ENCODE results near the gene CES5A.
"Not testable (repeated sequence)": the region's sequence is repeated elsewhere in the genome, so short reads cannot be mapped to it uniquely, and the experiment has no call there.

The CES5A gene

GRCh38 chr16:55829232-55829631 lies 45.9 kb downstream of the CES5A start:
- DNase-seq (ENCODE audit: low read depth in 2 of 2), result not testable (repeated sequence)

DNA sequence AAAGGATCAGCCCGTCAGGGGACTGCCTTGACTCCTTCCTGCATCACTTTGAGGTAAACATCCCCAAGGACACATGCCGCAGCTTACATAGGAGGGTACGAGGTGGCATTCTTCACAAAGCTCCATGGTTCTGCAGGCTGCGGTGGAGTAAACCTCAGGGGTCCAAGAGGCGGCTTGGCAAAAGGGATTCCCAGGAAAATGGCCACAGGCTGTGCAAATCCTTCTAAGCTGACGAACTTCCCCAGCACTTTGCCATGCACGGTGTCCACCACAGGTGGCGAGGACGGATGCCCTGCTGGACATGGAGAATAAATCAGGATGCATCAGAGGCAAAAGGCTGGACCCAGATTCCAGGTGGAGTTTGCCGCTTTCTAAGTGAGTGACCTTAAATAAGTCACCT lies 46.5 kb downstream of the CES5A start:
- no peak for DNase-seq (ENCODE audit: low read depth in 2 of 2)

GRCh38 chr16:55825115-55825728 lies 50.0 kb downstream of the CES5A start:
- DNase-seq (ENCODE audit: low read depth in 2 of 2), result no peak

DNA sequence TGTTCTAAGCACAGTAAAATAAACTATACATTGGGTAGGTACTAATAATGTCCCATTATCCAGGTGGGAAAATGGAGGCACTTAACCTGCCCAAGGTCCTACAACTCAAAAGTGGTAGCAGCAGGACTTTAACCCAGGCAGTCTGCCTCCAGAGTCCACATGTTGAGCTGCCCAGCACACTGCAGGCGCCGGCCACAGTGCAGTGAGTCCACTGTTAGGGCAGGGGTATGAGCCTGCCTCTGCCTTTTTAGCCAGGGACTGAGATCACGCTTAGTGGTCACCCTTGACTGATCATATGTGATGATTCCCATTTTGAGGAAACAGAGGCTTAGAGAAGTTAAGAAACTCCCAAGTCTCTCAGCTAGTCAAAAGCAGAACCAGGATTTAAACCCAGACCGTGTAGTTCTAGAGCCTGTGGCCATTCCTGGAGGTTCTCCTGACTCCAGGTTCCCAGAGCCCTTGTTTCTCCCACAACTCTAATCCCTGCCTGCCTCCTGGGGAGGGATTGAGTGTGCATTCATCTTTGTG lies 50.6 kb downstream of the CES5A start:
- DNase-seq (ENCODE audit: low read depth in 2 of 2), result no peak

- DNase-seq (ENCODE audit: low read depth in 2 of 2), result no peak
These were observed 52.8 kb downstream of the CES5A start for GRCh38 chr16:55822280-55822810.

- DNase-seq (ENCODE audit: low read depth in 2 of 2), result no peak
These were observed 54.0 kb downstream of the CES5A start for GRCh38 chr16:55821210-55821609.

GRCh38 chr16:55820615-55821014 lies 54.6 kb downstream of the CES5A start:
- no peak for DNase-seq (ENCODE audit: low read depth in 2 of 2)

DNA sequence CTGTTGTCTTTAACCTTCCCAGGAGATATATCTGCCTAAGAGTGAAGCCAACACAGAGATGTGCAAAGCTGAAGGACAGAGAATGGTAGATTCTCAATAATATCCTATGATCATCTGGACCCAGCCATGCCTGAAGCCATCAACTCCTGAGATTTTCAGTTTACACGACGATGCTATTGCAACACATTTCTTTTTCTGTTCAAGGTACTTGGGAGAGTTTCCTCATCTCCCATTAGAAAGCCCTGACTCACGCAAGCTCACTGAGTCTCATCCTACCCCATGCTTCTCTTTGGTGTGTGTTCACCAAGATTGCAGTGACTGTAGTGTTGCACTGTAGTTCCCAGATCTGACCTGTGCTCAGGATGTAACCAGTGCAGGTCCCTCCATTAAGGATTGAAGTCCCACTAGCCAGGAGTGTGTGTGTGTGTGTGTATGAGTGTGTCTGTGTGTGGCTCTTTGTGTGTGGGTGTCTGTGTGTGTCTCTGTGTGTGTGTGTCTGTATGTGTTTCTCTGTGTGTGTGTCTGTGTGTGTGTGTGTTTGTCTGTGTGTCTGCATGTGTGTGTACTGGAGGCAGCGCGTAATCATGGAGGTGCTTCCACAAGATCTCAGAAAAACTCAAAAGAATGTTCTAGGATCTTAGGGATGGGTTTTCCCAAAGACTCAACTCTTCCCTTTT lies 57.8 kb downstream of the CES5A start:
- DNase-seq (ENCODE audit: low read depth in 2 of 2), result no peak

DNA sequence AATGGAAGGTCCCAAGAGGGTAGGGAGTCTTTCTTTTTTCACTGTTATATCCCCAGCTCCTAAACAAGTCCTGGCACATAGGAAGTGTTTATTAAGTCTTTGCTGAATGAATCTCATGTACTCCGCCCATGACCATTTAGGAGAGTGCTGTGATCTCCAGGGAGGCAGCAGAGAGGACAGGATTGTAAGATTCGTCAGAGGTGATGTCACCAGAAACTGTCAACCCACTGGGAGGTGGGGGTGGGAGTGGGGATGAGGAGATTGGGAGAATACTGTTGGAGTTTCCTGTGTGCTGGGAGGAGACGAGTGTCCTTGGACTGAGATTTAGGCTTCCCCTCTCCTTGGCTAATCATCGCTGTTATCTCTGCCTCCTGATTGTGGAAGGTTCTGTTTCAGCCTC lies 59.0 kb downstream of the CES5A start:
- DNase-seq (ENCODE audit: low read depth in 2 of 2), result not testable (repeated sequence)

DNA sequence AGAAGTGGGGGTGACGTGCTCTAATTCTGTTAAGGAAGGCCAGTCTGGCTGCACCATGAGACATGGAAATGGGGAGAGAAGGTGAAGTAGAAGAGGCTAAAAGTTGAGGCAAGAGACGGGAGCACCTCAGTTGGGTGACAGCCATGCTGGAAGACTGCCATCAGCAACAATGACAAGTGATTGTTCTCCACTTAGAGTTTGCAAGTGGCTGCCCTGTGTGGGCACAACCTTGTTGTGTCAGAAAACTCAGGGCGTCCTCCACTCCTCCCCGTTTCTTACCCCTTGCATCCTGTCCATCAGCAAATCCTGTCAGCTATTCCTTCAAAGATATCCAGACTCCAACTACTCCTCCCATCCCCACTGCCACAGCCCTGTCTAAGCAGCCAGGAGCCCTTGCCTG lies 59.9 kb downstream of the CES5A start:
- no peak for DNase-seq (ENCODE audit: low read depth in 2 of 2)

DNA sequence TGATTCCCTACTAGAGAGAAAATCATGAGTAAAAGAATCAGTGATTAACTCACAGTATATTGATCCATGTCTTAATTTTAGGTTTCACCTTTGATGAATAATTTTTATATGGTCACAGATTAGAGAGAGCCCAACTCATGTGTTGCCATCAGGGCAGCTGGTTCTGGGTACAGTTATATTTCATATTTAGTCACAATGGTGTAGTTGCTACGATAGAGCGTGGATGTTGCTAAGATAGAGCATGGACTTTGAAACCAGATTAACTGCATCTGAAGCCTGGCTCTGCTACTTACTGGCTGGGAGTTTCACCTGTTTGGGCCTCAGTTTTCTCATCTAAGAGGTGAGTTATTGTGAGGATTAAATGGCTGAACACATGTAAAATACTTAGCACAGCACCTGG lies 61.0 kb downstream of the CES5A start:
- not testable (repeated sequence) for DNase-seq (ENCODE audit: low read depth in 2 of 2)

- not testable (repeated sequence) for DNase-seq (ENCODE audit: low read depth in 2 of 2)
These were observed 61.4 kb downstream of the CES5A start for GRCh38 chr16:55813730-55814129.

GRCh38 chr16:55812951-55813350 lies 62.2 kb downstream of the CES5A start:
- no peak for DNase-seq (ENCODE audit: low read depth in 2 of 2)

- DNase-seq (ENCODE audit: low read depth in 2 of 2), result no peak
These were observed 63.4 kb downstream of the CES5A start for GRCh38 chr16:55811811-55812210.

GRCh38 chr16:55810451-55810961 lies 64.7 kb downstream of the CES5A start:
- no peak for DNase-seq (ENCODE audit: low read depth in 2 of 2)

DNA sequence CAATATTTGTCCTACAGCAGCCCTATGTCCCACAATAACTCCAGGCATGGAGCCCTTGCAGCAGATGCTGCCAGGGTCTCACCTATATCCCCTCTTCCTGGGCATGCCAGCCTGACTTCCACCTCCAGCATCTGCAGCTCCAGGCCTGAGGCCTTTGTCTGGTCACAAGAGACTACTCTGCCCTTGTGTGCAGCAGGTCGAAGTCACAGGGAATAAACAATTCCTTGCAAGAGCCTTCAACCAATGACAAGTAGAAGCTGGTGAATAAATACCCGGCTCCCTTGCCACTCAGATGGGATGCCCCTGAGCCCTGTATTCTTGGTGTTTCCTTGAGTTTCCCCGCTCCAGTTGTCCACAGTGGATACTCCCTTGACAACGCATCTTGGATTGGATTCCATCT lies 65.3 kb downstream of the CES5A start:
- no peak for DNase-seq (ENCODE audit: low read depth in 2 of 2)

GRCh38 chr16:55809386-55809785 lies 65.8 kb downstream of the CES5A start:
- no peak for DNase-seq (ENCODE audit: low read depth in 2 of 2)

- not testable (repeated sequence) for DNase-seq (ENCODE audit: low read depth in 2 of 2)
These were observed 66.9 kb downstream of the CES5A start for GRCh38 chr16:55808286-55808685.

- not testable (repeated sequence) for DNase-seq (ENCODE audit: low read depth in 2 of 2)
These were observed 70.1 kb downstream of the CES5A start for GRCh38 chr16:55805104-55805503.

DNA sequence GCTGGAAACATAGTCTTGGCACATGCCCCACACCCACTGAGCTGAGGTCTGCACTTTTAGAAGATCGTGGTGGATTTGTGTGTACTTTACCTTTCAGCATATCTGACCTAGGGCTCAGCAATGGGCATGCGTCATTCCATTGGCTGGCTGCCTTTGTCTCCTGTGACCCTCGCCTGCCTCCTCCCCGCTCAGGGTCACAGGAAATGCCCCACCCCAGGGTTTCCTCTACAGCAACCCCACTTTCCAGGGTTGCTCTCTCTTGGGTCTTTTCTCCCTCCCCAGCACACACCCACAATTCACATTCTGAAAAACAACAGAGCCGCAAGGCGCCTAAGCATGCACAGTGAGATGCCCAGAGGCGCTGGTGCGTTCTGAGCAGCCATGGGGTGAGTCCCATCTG lies 71.5 kb downstream of the CES5A start:
- DNase-seq (ENCODE audit: low read depth in 2 of 2), result not testable (repeated sequence)
